Measurements from ENCODE around the gene ELMOD3. TPM values are rescaled to one million over a fixed set of nuclear protein-coding genes. Genes with fewer than 3 reads are reported as not detected.

Gene ELMOD3
- total RNA-seq, 1 donor from 2014 or later: 29.6 TPM

DNA sequence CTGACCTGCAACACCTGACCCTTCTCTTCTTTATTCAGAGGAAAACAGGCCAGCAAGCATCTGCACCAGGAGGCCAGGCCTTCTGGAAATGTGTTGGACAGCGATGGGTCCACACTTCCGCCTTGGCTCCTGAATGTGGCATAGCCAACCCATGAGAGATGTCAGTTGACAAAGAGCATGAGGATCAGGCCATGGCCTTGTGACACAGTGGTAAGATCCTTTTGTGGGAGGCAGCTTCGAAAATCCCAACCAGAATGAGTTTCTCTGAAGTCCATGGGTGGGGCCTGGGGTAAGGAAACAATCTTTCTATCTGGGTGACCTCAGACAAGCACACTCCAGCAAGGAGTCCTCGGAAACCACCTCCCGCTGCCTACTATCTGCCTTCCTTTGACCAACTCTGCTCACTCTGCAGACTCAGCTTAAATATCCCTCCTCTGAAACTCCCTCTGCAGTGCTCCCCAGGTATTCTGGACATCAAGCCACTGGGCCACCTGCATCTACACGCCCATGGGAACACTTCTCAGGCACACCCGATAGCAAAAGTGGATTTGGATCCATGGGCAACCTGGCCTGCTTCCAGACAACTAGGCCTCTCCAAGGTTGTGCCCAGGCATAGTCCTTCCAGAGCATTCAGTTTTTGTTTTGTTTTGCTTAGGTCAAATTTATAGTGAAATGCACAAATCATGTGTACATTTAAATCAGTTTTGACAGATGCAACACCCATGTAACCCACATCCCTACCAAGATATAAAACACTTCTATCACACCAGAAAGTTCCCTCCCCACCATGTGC is 60.4 kb downstream of the ELMOD3 start:
- no peak for DNase-seq (ENCODE audit: low spot score)
- intact Hi-C loops (cut with DNase I): no loop called here
- ATAC-seq: no peak

GRCh38 chr2:85415980-85416650 is 61.5 kb downstream of the ELMOD3 start:
- DNase-seq (ENCODE audit: low spot score) (no peak), ATAC-seq (no peak)
- intact Hi-C loops (cut with DNase I): no loop called here

- peak; percentile 92 for DNase-seq (ENCODE audit: low spot score)
- intact Hi-C loops (cut with DNase I): no loop called here
- peak; percentile 89 for ATAC-seq
Measured at GRCh38 chr2:85418132-85419008, 63.8 kb downstream of the ELMOD3 start, which contains the start of gene SH2D6. Gene SH2D6 (plus strand): TSS chr2:85418714. CDS start chr2:85429466, 10,752 bp downstream.

DNA sequence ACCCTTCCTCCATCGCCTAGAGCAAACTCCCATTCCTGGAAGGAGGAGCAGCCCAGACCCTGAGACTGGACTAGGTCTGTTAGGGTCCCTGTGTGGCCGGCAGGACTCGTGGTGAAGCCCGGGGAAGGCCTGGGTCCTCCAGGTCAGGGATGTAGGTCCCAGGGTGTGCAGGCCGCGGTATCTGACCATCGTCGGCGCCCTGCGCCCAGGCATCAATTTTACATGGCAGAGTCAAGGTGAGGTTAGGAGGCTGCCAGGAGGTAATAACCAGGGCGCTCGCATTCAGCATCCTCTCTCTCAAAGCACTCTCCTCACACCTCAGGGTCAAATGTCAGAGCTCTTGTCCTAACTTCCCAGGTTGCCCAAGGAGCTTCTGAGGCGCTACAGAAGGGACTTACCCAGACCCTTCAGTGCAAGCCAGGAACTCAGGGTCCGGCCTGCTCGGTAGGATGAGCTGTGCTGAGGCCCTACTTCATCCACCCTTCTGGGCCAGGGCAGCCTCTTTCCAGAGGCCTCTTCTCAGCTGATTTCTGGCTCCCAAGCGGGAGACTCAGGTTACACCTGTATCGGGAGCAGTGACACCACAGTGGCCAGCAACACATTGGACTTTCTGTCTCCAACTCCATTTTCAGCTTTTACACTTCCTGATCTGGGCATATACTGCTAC is 64.6 kb downstream of the ELMOD3 start:
- ATAC-seq (peak; percentile 18), DNase-seq (ENCODE audit: low spot score) (peak; percentile 62)
- intact Hi-C loops (cut with DNase I): no loop called here

DNA sequence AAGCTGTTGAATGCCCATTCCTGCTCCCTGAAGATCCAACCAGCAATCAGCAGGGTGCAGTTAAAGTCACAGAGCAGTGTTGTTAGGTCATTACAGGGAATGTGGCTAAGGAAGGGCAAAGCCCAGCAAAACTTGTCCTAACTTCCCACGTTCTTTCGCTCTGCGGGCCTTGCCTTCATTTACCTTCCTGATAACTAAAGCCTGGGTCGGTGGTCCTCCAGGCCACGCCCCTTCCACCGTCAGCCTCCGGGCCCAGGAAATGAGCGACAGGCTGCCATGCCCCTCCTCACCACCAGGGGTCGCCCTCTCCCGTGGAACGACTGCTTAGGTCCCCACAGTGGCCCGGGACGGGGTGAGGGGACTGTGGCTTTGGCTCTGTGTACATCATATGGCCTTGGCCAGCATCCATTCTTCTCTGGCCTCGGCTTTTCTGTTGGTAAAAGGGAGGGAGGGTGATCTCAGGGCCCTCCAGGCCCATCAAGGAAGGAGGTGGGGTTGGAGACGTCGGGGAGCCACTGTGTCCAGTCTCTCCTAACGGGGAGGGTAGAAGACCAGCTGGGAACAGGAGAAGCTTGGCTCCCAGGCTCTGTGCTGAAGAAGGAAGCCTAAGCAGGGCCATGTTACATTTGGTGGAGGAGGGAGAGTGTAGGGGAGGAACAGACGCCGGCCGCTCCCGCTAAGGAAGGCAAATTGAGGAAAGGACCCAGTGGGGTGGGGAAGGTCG is 66.1 kb downstream of the ELMOD3 start:
- peak; percentile 80 for ATAC-seq
- DNase-seq (ENCODE audit: low spot score): peak; percentile 95
- intact Hi-C loops (cut with DNase I): loop anchor here (2.0 to 5.0 kb wide), 2 partner anchors 117 to 132 kb away; partner anchors contain the start of gene MAT2A

- ATAC-seq (no peak), DNase-seq (ENCODE audit: low spot score) (no peak)
- intact Hi-C loops (cut with DNase I): loop anchor here (2.0 to 5.0 kb wide), 2 partner anchors 116 to 131 kb away; partner anchors contain the start of gene MAT2A
Measured at GRCh38 chr2:85421260-85422071, 66.9 kb downstream of the ELMOD3 start.

GRCh38 chr2:85422072-85422457 is 67.5 kb downstream of the ELMOD3 start:
- ATAC-seq (no peak), DNase-seq (ENCODE audit: low spot score) (no peak)
- intact Hi-C loops (cut with DNase I): loop anchor here (5.0 kb wide), 1 partner anchor 115 kb away; the partner anchor contains the start of gene MAT2A

DNA sequence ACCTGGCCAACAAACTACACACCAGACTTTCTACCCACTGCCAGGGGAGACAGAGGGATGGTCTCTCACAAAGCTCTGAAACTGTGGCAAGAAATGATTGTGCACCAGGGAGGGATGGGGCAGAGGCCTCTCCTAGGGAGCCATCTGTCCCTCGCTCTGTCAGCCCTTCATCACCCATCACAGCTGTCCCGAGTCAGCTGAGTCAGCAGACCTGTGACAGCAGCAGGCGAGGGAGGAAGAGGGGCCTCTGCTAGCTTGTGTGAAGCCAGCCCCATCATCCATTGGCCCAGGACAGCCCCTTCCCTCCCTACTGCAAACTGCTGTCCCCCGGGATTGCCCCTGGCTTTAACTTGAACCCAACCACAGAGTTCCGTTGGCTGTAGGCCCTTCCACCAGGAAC is 69.0 kb downstream of the ELMOD3 start:
- intact Hi-C loops (cut with DNase I): loop anchor here (5.0 kb wide), 1 partner anchor 114 kb away; the partner anchor contains the start of gene MAT2A
- DNase-seq (ENCODE audit: low spot score): no peak
- ATAC-seq: no peak

- ATAC-seq (no peak), DNase-seq (ENCODE audit: low spot score) (no peak)
- intact Hi-C loops (cut with DNase I): no loop called here
Measured at GRCh38 chr2:85425588-85425987, 71.0 kb downstream of the ELMOD3 start.

GRCh38 chr2:85427300-85427835 is 72.8 kb downstream of the ELMOD3 start:
- no peak for DNase-seq (ENCODE audit: low spot score)
- no peak for ATAC-seq
- intact Hi-C loops (cut with DNase I): no loop called here

GRCh38 chr2:85428343-85428881 is 73.8 kb downstream of the ELMOD3 start:
- ATAC-seq: no peak
- intact Hi-C loops (cut with DNase I): no loop called here
- no peak for DNase-seq (ENCODE audit: low spot score)

DNA sequence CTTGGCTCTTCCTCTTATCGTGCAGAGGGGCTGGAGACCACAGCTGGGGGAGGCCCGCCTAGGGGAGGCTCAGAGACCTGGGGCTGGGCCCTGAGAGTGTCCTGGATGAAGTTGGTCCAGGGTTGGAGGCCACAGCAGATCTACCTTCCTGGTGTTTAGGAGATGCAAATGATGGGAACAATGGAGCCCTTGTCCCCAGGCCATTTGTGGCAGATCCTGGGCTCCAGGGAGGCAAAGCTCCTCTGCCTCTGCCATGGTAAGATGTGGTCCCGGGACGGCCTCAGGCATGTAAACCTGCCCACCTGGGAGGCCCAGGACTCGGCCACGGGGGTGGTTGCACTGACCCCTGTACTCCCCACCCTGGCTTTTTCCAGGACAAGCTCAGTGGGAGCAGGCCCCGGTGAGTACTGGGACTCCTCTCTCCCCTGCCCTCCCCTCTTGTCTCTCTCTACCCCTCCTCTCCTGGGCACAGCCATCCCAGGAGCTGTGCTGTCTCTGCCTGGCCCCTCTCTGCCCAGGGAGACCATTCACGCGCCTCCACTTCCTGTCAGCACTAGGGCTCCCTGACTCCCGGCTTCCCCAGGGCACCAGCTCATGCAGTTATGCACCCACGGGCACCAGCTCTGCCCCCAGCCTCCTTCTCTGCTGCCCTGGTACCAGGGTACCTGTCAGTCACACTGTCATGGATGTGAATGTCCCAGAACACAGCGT is 74.8 kb downstream of the ELMOD3 start:
- intact Hi-C loops (cut with DNase I): no loop called here
- DNase-seq (ENCODE audit: low spot score) (no peak), ATAC-seq (no peak)

DNA sequence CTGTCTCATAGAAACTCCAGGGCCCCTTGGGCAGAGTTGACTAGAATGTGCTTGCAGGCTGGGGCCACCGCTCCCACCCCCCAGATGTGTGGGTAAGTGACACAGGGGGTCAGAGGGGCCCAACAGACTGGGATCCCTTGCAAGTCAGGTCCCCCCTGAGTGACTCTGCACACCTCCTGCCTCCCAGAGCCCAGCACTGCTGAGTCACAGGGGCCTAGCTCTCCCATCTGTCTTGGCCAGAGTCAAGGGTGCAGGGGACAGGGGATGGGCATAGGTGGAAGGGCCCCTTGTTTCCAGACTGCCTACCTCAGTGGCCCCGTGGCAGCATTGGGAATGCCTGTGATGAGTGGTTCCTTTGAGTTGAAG is 75.3 kb downstream of the ELMOD3 start:
- intact Hi-C loops (cut with DNase I): no loop called here
- DNase-seq (ENCODE audit: low spot score) (no peak), ATAC-seq (no peak)

DNA sequence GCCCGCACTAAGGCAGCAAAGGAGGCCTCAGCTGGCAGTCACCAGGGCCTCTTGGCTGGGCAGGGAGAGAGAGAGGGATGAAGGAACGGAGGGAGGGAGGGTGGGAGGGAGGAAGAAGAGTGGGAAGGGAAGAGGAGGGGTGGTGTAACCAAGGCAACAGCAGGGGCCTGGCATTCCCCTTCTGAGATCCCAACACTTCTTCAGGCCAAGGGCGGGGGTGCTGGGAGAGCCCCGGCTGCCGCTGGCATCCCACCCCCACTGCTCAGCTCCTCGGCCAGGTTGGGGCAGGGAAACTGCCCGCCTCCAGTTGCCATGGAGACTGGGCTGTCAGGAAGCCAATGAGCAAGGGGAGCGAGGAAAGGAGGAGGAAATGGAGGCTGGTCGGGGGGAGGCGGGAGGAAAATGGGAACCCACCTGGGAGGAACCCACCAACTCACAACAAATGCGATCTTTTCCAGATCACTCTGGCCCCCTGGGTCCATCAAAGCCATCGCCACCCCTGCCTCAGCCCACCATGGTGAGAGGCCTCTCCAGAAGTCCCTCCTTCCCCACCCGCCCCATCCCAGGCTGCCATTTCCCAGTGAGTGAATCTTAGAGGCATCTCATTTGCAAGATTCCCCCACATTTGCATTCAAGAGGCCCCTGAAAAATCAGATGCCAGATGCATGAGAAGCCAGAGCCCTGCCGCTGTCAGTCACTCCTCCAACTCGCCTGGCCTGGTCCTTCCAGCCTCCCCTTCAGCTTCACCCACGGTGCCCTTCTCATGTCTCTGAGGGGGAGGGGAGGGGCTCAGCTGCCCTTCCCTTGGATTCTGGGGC is 76.4 kb downstream of the ELMOD3 start:
- peak; percentile 74 for DNase-seq (ENCODE audit: low spot score)
- intact Hi-C loops (cut with DNase I): no loop called here
- ATAC-seq: no peak

DNA sequence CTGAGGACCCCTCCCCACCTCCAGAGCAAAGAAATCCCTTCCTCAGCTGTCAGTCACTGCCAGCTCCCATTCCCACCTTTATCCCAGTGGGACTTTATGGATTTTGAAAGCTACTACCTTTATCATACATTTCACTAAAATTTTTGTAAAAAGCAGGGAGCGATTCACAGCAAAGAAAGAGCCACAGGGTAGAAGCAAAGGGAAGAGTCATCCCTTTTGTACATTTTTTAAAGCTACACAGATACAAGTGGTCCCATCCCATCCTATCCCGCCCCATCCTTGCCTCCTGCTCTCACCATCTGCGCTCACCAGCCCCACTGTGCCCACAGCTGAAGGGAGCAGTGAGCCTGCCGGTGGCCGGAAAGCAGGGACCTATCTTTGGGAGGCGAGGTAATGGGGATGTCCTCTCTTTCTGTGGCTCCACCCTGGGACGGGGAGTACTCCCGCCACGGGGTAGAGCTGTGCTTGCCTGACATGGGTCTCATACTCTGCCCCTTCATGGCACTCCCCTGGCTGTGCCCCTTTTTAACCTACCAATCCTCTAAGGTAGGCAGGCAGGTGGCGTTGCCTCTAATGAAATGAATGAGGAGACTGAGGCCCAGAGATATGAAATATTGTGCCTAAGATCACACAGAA is 77.1 kb downstream of the ELMOD3 start:
- ATAC-seq (no peak), DNase-seq (ENCODE audit: low spot score) (no peak)
- intact Hi-C loops (cut with DNase I): no loop called here

Measured in sciatic nerve (tissue), 2 donors.